Esophagus squamous epithelium (tissue), 5 donors: Measurements from ENCODE around the gene RNF183. TPM values are rescaled to one million over a fixed set of nuclear protein-coding genes. Genes with fewer than 3 reads are reported as not detected.

Experiments
- DNase-seq: peaks from one replicate; lab custom pipeline; 2025; lab: John Stamatoyannopoulos, UW
- H3K27ac ChIP-seq, 4 donors: fragments of 200-600 bp; sonication (generic); one replicate each; pipeline ENCODE4 v1.5.1; 2016 to 2019; ENCODE audit warnings: mild to moderate bottlenecking in 1 of 4
- H3K27me3 ChIP-seq, 4 donors: fragments of 200-600 bp; sonication (generic); 1 replicate in 3 of 4; 2 replicates in 1 of 4; pipeline versions ENCODE4 v1.5.1 to v1.6.0; 2017 to 2021; ENCODE audit warnings: antibody characterized with exemption in 1 of 4
- H3K36me3 ChIP-seq, 3 donors: fragments of 200-600 bp; sonication (generic); one replicate each; pipeline ENCODE4 v1.5.1; 2016 to 2019
- H3K4me1 ChIP-seq, 3 donors: fragments of 200-600 bp; sonication (generic); one replicate each; pipeline ENCODE4 v1.5.1; 2017 to 2019
- H3K4me3 ChIP-seq, 4 donors: fragments of 200-600 bp; sonication (generic); 1 replicate in 3 of 4; 2 replicates in 1 of 4; pipeline ENCODE4 v1.5.1; 2016 to 2019; ENCODE audit warnings: mild to moderate bottlenecking in 2 of 4, moderate library complexity in 1 of 4
- H3K9me3 ChIP-seq, 3 donors: fragments of 200-600 bp; sonication (generic); one replicate each; pipeline ENCODE4 v1.5.1; 2016 to 2019
- POLR2A ChIP-seq, 4 donors: fragments of 450-650 bp; IDR thresholded peaks; one replicate each; pipeline ENCODE4 v1.6.1; 2017; ENCODE audit warnings: antibody characterized with exemption in 4 of 4, mild to moderate bottlenecking in 4 of 4, moderate library complexity in 3 of 4
- WGBS, 2 donors: methylation state at CpG; one replicate each; pipeline ENCODE4 v1.1.5; 2018; 5-methylcytosine and 5-hydroxymethylcytosine counted together
- intact Hi-C: fragments of 100-400 bp; cut with DNase I; formaldehyde crosslinking; loops from one replicate; pipeline ENCODE4 v1.15.0; 2022
- total RNA-seq, 4 donors: library from RNA; depleted of rRNA; stranded (reverse); fragments of >200 nt; gene quantifications; one replicate each; pipeline ENCODE4 v1.1.0, GENCODE V29; 2016
- TF ChIP-seq, protein P1 (sequence below), 6 experiments: fragments of 450-650 bp in 4 of 6; fragments of 200-600 bp in 2 of 6; sonication (generic) in 2 of 6; IDR thresholded peaks; one replicate each; pipeline ENCODE4 v1.5.1; 2016 to 2019; ENCODE audit warnings: antibody characterized with exemption in 6 of 6, mild to moderate bottlenecking in 4 of 6, moderate library complexity in 4 of 6
- donor health status: DM: yes; HTN: yes; CAD: no.

Gene RNF183
- total RNA-seq, 4 donors from 2014 or later: 2.1 to 6.0 (median 3.4) TPM; not detected in 1

DNA sequence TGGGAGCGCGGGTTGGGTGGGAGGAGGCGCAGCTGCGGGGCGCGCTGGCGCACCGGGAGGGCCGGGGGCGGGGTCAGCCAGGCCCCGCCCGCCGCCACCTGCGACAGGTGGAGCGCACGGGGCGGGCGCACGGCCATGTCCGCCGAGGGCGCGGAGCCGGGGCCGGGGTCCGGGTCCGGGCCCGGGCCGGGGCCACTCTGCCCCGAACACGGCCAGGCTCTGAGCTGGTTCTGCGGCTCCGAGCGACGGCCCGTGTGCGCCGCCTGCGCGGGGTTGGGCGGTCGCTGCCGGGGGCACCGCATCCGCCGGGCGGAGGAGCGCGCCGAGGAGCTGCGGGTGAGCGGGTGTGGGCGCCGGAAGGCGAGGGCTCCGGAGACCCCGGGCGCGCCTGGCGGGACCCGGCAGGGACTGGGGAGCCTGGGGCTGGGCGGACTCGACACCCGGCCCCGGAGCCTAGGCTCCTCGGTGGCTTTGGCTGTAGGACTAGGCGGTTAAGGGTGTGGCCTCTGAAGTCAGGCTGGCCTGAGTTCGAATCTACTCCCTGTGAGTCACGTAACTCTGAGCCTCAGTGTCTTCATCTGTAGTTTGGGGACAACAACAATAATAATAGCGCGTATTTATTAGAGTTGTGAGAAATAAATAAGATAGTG, 46.4 kb upstream of the RNF183 start, which contains the start of gene BSPRY:
Gene BSPRY (plus strand): TSS at position 97 of the 650 bp plus-strand sequence. CDS start 39 bp downstream, at position 136.
- H3K36me3 ChIP-seq: peaks cover 0 to 2% (median 0%) of the 10 kb centered on the region in 3 donors
- 2 to 5% methylated on average over 10 to 15 of the region's 71 CpGs for WGBS, 2 donors
- intact Hi-C loops: no loop called here

DNA sequence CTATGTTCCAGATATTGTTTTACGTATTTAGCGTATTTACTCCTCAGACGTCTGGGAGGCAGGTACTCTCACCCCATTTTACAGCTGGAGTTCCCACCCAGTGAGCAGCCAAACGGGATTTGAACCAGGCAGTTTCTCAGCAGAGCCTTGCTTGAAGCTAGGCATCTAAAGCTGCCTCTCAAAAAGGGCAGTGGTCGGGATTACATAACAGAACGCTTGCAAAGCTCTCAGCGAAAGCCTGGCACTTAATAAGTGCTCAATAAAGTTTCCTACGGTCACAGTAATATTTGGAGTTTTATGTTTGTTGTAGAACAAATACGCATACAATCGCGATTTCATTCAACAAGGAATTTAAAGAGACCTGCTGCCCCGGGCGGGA, 45.9 kb upstream of the RNF183 start:
- 26 to 27% methylated on average over 13 of the region's 13 CpGs for WGBS, 2 donors
- Histone ChIP-seq H3K9me3 (no peaks in the 10 kb centered on the region), H3K27ac (peak overlapping the region in 1 of 4 donors; percentile 84), H3K4me1 (peaks cover 8 to 42% (median 10%) of the 10 kb centered on the region in 3 donors), H3K27me3 (peaks cover 0 to 34% (median 0%) of the 10 kb centered on the region in 4 donors), H3K36me3 (no peaks in the 10 kb centered on the region), H3K4me3 (peak overlapping the region; percentile 42 to 71 (median 64))
- TF ChIP-seq POLR2A (IDR thresholded peaks at IDR 0.05): no peak
- TF ChIP-seq, protein P1, sequence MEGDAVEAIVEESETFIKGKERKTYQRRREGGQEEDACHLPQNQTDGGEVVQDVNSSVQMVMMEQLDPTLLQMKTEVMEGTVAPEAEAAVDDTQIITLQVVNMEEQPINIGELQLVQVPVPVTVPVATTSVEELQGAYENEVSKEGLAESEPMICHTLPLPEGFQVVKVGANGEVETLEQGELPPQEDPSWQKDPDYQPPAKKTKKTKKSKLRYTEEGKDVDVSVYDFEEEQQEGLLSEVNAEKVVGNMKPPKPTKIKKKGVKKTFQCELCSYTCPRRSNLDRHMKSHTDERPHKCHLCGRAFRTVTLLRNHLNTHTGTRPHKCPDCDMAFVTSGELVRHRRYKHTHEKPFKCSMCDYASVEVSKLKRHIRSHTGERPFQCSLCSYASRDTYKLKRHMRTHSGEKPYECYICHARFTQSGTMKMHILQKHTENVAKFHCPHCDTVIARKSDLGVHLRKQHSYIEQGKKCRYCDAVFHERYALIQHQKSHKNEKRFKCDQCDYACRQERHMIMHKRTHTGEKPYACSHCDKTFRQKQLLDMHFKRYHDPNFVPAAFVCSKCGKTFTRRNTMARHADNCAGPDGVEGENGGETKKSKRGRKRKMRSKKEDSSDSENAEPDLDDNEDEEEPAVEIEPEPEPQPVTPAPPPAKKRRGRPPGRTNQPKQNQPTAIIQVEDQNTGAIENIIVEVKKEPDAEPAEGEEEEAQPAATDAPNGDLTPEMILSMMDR (IDR thresholded peaks at IDR 0.05): no peak
- DNase-seq: no peak
- intact Hi-C loops: no loop called here

More for the DNA sequence above, 46.4 kb upstream of the RNF183 start, which contains the start of gene BSPRY:
- H3K4me1 ChIP-seq: peaks cover 8 to 37% (median 9%) of the 10 kb centered on the region in 3 donors
- H3K4me3 ChIP-seq: peak within 1 kb of the TSS; percentile 42 to 71 (median 64)
- H3K27me3 ChIP-seq: peaks cover 0 to 39% (median 0%) of the 10 kb centered on the region in 4 donors
- TF ChIP-seq POLR2A (IDR thresholded peaks at IDR 0.05): peak in 1 of 4 donors; percentile 14
- TF ChIP-seq, protein P1 (IDR thresholded peaks at IDR 0.05): no peak
- H3K27ac ChIP-seq: peak within 1 kb of the TSS; percentile 23 to 84 (median 64)
- no peak for DNase-seq
- H3K9me3 ChIP-seq: no peaks in the 10 kb centered on the region

DNA sequence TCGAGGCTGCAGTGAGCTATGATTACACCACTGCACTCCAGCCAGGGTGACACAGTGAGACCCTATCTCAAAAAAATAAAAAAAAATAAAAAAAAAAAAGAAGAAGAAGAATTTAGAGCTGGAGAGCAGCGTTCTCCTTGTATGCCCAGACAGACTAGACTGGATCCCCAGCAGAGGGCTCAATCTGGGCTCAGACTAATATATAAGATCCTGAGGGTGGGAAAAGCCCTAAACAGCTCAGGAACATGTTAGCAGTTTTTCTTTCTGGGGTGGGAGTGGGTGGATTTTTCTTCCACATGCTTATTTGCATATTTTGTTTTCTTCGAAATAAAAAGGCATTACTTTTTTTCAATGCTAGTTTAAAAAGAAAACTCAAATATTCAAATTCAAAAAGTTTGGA, 45.3 kb upstream of the RNF183 start:
- DNase-seq: no peak
- 74 to 82% methylated on average over 2 to 3 of the region's 3 CpGs for WGBS, 2 donors
- Histone ChIP-seq H3K9me3 (no peaks in the 10 kb centered on the region), H3K4me1 (peaks cover 8 to 48% (median 17%) of the 10 kb centered on the region in 3 donors), H3K4me3 (no peak overlapping the region), H3K27me3 (peaks cover 0 to 34% (median 0%) of the 10 kb centered on the region in 4 donors), H3K36me3 (no peaks in the 10 kb centered on the region), H3K27ac (no peak overlapping the region)
- intact Hi-C loops: no loop called here
- TF ChIP-seq, protein P1 (IDR thresholded peaks at IDR 0.05): no peak
- no peak for TF ChIP-seq POLR2A (IDR thresholded peaks at IDR 0.05)

DNA sequence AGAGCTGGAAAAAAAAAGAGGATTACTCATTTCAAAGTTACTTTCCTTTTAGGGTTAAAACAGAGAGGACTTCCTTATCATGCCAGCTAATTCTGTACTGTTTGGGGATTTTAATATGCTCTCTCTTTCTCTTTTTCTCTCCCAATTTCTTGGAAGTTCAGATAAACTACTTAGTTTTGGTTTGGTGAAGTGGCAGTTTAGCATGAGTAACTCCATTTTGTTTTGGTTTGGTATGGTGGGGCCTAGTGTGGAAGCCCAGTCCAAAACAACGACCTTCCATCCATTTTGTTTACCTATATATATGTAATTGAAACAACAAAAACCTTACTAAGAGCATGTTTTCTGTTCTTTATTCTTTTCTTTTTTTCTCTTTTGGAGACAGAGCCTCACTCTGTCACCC, 42.5 kb upstream of the RNF183 start:
- no peaks in the 10 kb centered on the region for H3K9me3 ChIP-seq
- H3K27ac ChIP-seq: no peak overlapping the region
- H3K4me1 ChIP-seq: peaks cover 11 to 55% (median 28%) of the 10 kb centered on the region in 3 donors
- H3K4me3 ChIP-seq: no peak overlapping the region
- TF ChIP-seq, protein P1 (IDR thresholded peaks at IDR 0.05): no peak
- no peak for TF ChIP-seq POLR2A (IDR thresholded peaks at IDR 0.05)
- 29 to 32% methylated on average over 1 of the region's 1 CpG for WGBS, 2 donors
- intact Hi-C loops: no loop called here
- DNase-seq: no peak
- H3K36me3 ChIP-seq: no peaks in the 10 kb centered on the region
- peaks cover 0 to 19% (median 0%) of the 10 kb centered on the region in 4 donors for H3K27me3 ChIP-seq

DNA sequence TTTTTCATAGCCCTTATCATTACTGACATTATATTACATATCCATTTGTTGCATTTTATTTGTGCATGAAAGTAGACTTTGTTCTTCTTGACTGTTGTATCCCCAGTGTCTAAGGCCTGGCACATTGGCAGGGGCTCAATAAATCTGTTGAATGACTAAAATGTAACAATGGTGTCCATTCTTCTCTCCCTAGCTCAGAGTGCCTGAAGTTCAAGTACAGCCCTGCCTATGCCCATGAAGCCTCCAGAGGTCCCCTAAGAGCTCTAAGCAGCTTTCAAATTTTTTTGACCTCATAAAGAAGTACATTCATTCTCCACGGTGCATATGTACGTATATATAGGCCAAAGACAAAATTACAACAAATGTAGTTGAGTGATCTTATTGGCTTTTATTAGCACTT, 42.0 kb upstream of the RNF183 start:
- no peak for DNase-seq
- Histone ChIP-seq H3K27me3 (peaks cover 0 to 14% (median 0%) of the 10 kb centered on the region in 4 donors), H3K9me3 (no peaks in the 10 kb centered on the region), H3K36me3 (no peaks in the 10 kb centered on the region), H3K4me1 (peaks cover 9 to 55% (median 26%) of the 10 kb centered on the region in 3 donors), H3K27ac (peak overlapping the region in 1 of 4 donors; percentile 10), H3K4me3 (no peak overlapping the region)
- 74 to 90% methylated on average over 2 of the region's 2 CpGs for WGBS, 2 donors
- intact Hi-C loops: no loop called here
- no peak for TF ChIP-seq POLR2A (IDR thresholded peaks at IDR 0.05)
- TF ChIP-seq, protein P1 (IDR thresholded peaks at IDR 0.05): no peak
